IPS DF 19.7 (cell line): Measurements from ENCODE around the gene NSG2.
"Not testable (repeated sequence)": the region's sequence is repeated elsewhere in the genome, so short reads cannot be mapped to it uniquely, and the experiment has no call there.

ENCODE experiments used
- DNase-seq: peaks from one replicate; pipeline ENCODE4 v3.0.0-alpha.2; 2013; ENCODE audit warnings: low read depth, low spot score

NSG2 gene

GRCh38 chr5:174101195-174101730 is 55.8 kb downstream of the NSG2 start:
- no peak for DNase-seq

GRCh38 chr5:174102574-174102973 is 57.1 kb downstream of the NSG2 start:
- not testable (repeated sequence) for DNase-seq

- peak; percentile 20 for DNase-seq
These were observed 61.6 kb downstream of the NSG2 start for GRCh38 chr5:174106997-174107655.

- no peak for DNase-seq
These were observed 63.2 kb downstream of the NSG2 start for GRCh38 chr5:174108745-174109144.

GRCh38 chr5:174109698-174110260 is 64.3 kb downstream of the NSG2 start:
- no peak for DNase-seq

GRCh38 chr5:174110310-174110709 is 64.8 kb downstream of the NSG2 start:
- DNase-seq = no peak

GRCh38 chr5:174111287-174111973 is 65.9 kb downstream of the NSG2 start:
- DNase-seq = no peak

GRCh38 chr5:174115226-174115625 is 69.7 kb downstream of the NSG2 start:
- no peak for DNase-seq

GRCh38 chr5:174118823-174119467 is 73.4 kb downstream of the NSG2 start:
- DNase-seq = no peak

GRCh38 chr5:174119468-174119881 is 74.0 kb downstream of the NSG2 start:
- no peak for DNase-seq

GRCh38 chr5:174120401-174121005 is 75.0 kb downstream of the NSG2 start:
- no peak for DNase-seq

- no peak for DNase-seq
These were observed 89.0 kb downstream of the NSG2 start for GRCh38 chr5:174134545-174134944.

GRCh38 chr5:174139623-174140022 is 94.1 kb downstream of the NSG2 start:
- DNase-seq = no peak

- no peak for DNase-seq
These were observed 95.0 kb downstream of the NSG2 start for GRCh38 chr5:174140452-174141020.

- no peak for DNase-seq
These were observed 95.9 kb downstream of the NSG2 start for GRCh38 chr5:174141398-174141797.

- no peak for DNase-seq
These were observed 99.6 kb downstream of the NSG2 start for GRCh38 chr5:174145091-174145490.

- DNase-seq = peak; percentile 12
These were observed 100.3 kb downstream of the NSG2 start for GRCh38 chr5:174145821-174146220.

GRCh38 chr5:174146556-174146955 is 101.0 kb downstream of the NSG2 start:
- DNase-seq = no peak

GRCh38 chr5:174147012-174147411 is 101.5 kb downstream of the NSG2 start:
- DNase-seq = not testable (repeated sequence)

- DNase-seq = no peak
These were observed 102.0 kb downstream of the NSG2 start for GRCh38 chr5:174147551-174147950.

- DNase-seq = no peak
These were observed 103.2 kb downstream of the NSG2 start for GRCh38 chr5:174148721-174149120.
